MM.1S (cell line): ENCODE data around the gene CTNNA2.

ENCODE experiments used
- EZH2 ChIP-seq: fragments of 300-600 bp; sonication (generic); optimal IDR thresholded peaks from 2 replicates; pipeline ENCODE3; 2017; ENCODE audit warnings: low read depth, mild to moderate bottlenecking, antibody characterized with exemption, low read length, mixed read lengths
- EZH2phosphoT487 ChIP-seq: fragments of 300-600 bp; sonication (generic); IDR thresholded peaks from 2 replicates; pipeline ENCODE4 v1.6.1; 2018; ENCODE audit warnings: antibody characterized with exemption, low read length
- TF ChIP-seq, protein P1 (sequence below): fragments of 300-600 bp; sonication (generic); IDR thresholded peaks from 2 replicates; pipeline ENCODE4 v1.5.1; 2016; ENCODE audit warnings: antibody characterized with exemption, low read length, mixed read lengths

DNA sequence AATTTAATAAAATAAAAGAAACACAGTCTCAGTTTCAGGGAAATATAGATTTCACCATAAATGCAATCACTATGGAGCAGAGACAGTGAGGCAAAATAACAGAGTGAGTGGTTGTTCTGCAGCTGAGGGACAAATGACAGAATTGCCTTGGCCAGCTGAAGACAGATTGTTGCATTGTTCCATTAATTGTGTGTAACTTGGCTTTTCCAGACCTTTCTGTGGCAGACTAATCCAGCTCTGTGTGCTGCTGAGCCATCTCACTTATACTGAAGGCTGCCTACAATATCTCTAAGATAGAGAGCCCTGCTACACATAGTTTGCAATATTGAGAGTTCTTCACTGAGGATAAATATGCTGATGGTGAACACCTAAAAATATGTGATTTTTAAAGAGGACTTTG is 780.2 kb downstream of the CTNNA2 start:
- TF ChIP-seq, protein P1, sequence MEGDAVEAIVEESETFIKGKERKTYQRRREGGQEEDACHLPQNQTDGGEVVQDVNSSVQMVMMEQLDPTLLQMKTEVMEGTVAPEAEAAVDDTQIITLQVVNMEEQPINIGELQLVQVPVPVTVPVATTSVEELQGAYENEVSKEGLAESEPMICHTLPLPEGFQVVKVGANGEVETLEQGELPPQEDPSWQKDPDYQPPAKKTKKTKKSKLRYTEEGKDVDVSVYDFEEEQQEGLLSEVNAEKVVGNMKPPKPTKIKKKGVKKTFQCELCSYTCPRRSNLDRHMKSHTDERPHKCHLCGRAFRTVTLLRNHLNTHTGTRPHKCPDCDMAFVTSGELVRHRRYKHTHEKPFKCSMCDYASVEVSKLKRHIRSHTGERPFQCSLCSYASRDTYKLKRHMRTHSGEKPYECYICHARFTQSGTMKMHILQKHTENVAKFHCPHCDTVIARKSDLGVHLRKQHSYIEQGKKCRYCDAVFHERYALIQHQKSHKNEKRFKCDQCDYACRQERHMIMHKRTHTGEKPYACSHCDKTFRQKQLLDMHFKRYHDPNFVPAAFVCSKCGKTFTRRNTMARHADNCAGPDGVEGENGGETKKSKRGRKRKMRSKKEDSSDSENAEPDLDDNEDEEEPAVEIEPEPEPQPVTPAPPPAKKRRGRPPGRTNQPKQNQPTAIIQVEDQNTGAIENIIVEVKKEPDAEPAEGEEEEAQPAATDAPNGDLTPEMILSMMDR: no peak
- TF ChIP-seq EZH2: no peak
- no peak for TF ChIP-seq EZH2phosphoT487
